ENCODE measurements around the gene CHD9. TPM values are rescaled to one million over a fixed set of nuclear protein-coding genes. Genes with fewer than 3 reads are reported as not detected.

Gene CHD9
- total RNA-seq, 1 donor from 2014 or later: 49.2 TPM

GRCh38 chr16:53081686-53082407 is 27.1 kb downstream of the CHD9 start:
- no peak overlapping the region for H3K27ac Mint-ChIP-seq (ENCODE audit: unreplicated experiment)
- no peak for DNase-seq (ENCODE audit: low spot score)
- H3K4me1 Mint-ChIP-seq (ENCODE audit: unreplicated experiment): peaks cover 24% of the 10 kb centered on the region
- H3K9me3 Mint-ChIP-seq (ENCODE audit: unreplicated experiment): no peaks in the 10 kb centered on the region
- peaks cover 4% of the 10 kb centered on the region for H3K27me3 Mint-ChIP-seq (ENCODE audit: unreplicated experiment)
- H3K36me3 Mint-ChIP-seq (ENCODE audit: low read depth, unreplicated experiment): peaks cover 13% of the 10 kb centered on the region
- TF ChIP-seq CTCF (IDR thresholded peaks at IDR 0.05; ENCODE audit: unreplicated experiment): no peak
- no peak overlapping the region for H3K4me3 Mint-ChIP-seq (ENCODE audit: unreplicated experiment)

GRCh38 chr16:53082509-53082908 is 27.7 kb downstream of the CHD9 start:
- Mint-ChIP-seq H3K4me3 (ENCODE audit: unreplicated experiment) (no peak overlapping the region), H3K27ac (ENCODE audit: unreplicated experiment) (no peak overlapping the region), H3K9me3 (ENCODE audit: unreplicated experiment) (no peaks in the 10 kb centered on the region), H3K4me1 (ENCODE audit: unreplicated experiment) (peaks cover 24% of the 10 kb centered on the region), H3K36me3 (ENCODE audit: low read depth, unreplicated experiment) (peaks cover 13% of the 10 kb centered on the region), H3K27me3 (ENCODE audit: unreplicated experiment) (peaks cover 4% of the 10 kb centered on the region)
- TF ChIP-seq CTCF (IDR thresholded peaks at IDR 0.05; ENCODE audit: unreplicated experiment): no peak
- no peak for DNase-seq (ENCODE audit: low spot score)

- Mint-ChIP-seq H3K36me3 (ENCODE audit: low read depth, unreplicated experiment) (peaks cover 10% of the 10 kb centered on the region), H3K9me3 (ENCODE audit: unreplicated experiment) (no peaks in the 10 kb centered on the region), H3K27me3 (ENCODE audit: unreplicated experiment) (peaks cover 4% of the 10 kb centered on the region), H3K4me1 (ENCODE audit: unreplicated experiment) (peaks cover 24% of the 10 kb centered on the region), H3K27ac (ENCODE audit: unreplicated experiment) (no peak overlapping the region), H3K4me3 (ENCODE audit: unreplicated experiment) (no peak overlapping the region)
- DNase-seq (ENCODE audit: low spot score): no peak
- no peak for TF ChIP-seq CTCF (IDR thresholded peaks at IDR 0.05; ENCODE audit: unreplicated experiment)
Observed at GRCh38 chr16:53083119-53083518, 28.3 kb downstream of the CHD9 start.

GRCh38 chr16:53084141-53084541 is 29.4 kb downstream of the CHD9 start:
- Mint-ChIP-seq H3K27ac (ENCODE audit: unreplicated experiment) (no peak overlapping the region), H3K36me3 (ENCODE audit: low read depth, unreplicated experiment) (peaks cover 7% of the 10 kb centered on the region), H3K4me1 (ENCODE audit: unreplicated experiment) (peaks cover 24% of the 10 kb centered on the region), H3K4me3 (ENCODE audit: unreplicated experiment) (no peak overlapping the region), H3K27me3 (ENCODE audit: unreplicated experiment) (peaks cover 4% of the 10 kb centered on the region), H3K9me3 (ENCODE audit: unreplicated experiment) (no peaks in the 10 kb centered on the region)
- no peak for DNase-seq (ENCODE audit: low spot score)
- TF ChIP-seq CTCF (IDR thresholded peaks at IDR 0.05; ENCODE audit: unreplicated experiment): no peak

- H3K27me3 Mint-ChIP-seq (ENCODE audit: unreplicated experiment): peaks cover 4% of the 10 kb centered on the region
- no peaks in the 10 kb centered on the region for H3K9me3 Mint-ChIP-seq (ENCODE audit: unreplicated experiment)
- TF ChIP-seq CTCF (IDR thresholded peaks at IDR 0.05; ENCODE audit: unreplicated experiment): no peak
- peaks cover 7% of the 10 kb centered on the region for H3K36me3 Mint-ChIP-seq (ENCODE audit: low read depth, unreplicated experiment)
- H3K27ac Mint-ChIP-seq (ENCODE audit: unreplicated experiment): no peak overlapping the region
- H3K4me1 Mint-ChIP-seq (ENCODE audit: unreplicated experiment): peaks cover 27% of the 10 kb centered on the region
- no peak for DNase-seq (ENCODE audit: low spot score)
- H3K4me3 Mint-ChIP-seq (ENCODE audit: unreplicated experiment): no peak overlapping the region
Observed at GRCh38 chr16:53084746-53085334, 30.0 kb downstream of the CHD9 start.

Data from endothelial cell (in vitro differentiated cells).